ENCODE data around the gene EXOSC1.

DNA sequence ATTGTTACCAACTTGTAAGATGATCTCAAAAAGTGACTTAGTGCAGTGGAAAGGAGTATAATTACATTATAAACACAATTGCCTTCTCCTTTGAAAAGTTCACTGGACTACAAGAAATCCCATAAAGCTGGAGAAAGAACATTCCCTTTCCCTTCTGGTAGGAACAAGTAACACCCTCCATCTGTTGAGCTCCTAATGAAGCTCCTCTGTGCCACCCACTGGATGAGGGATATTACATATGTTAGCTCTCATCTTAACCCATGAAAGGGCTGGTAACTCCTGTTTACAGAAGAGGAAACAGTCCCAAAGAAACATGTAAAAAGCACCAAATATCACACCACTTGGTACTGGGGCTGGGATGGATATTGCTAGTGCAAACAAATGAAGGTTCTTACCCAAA, 11.8 kb downstream of the EXOSC1 start:
- TF ChIP-seq, protein P1, sequence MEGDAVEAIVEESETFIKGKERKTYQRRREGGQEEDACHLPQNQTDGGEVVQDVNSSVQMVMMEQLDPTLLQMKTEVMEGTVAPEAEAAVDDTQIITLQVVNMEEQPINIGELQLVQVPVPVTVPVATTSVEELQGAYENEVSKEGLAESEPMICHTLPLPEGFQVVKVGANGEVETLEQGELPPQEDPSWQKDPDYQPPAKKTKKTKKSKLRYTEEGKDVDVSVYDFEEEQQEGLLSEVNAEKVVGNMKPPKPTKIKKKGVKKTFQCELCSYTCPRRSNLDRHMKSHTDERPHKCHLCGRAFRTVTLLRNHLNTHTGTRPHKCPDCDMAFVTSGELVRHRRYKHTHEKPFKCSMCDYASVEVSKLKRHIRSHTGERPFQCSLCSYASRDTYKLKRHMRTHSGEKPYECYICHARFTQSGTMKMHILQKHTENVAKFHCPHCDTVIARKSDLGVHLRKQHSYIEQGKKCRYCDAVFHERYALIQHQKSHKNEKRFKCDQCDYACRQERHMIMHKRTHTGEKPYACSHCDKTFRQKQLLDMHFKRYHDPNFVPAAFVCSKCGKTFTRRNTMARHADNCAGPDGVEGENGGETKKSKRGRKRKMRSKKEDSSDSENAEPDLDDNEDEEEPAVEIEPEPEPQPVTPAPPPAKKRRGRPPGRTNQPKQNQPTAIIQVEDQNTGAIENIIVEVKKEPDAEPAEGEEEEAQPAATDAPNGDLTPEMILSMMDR (IDR thresholded peaks at IDR 0.05; ENCODE audit: insufficient read depth, low read length, poor library complexity, severe bottlenecking) = no peak
- no peak for TF ChIP-seq EZH2phosphoT487 (conservative IDR thresholded peaks at IDR 0.05; ENCODE audit: low read length)
